ENCODE results near the gene ATE1. TPM values are rescaled to one million over a fixed set of nuclear protein-coding genes. Genes with fewer than 3 reads are reported as not detected.

Gene ATE1
- total RNA-seq, 1 experiment from 2014 or later, result 23.8 TPM

GRCh38 chr10:121787169-121787568 is 140.7 kb downstream of the ATE1 start:
- Mint-ChIP-seq H3K9me3 (no peaks in the 10 kb centered on the region), H3K4me1 (0 out of 2 replicates have a peak, but pooled peaks cover 3% of the 10 kb centered on the region), H3K27me3 (ENCODE audit: low read depth) (no peaks in the 10 kb centered on the region), H3K27ac (no peak overlapping the region), H3K36me3 (no peaks in the 10 kb centered on the region), H3K4me3 (no peak overlapping the region)
- ChIA-PET POLR2A (no interaction called here), CTCF (no interaction called here)
- ATAC-seq (no peak), DNase-seq (ENCODE audit: low spot score) (no peak)
- no peak for TF ChIP-seq FOXJ3 (CRISPR knock-in tag; IDR thresholded peaks at IDR 0.05; ENCODE audit: borderline replicate concordance)
- TF ChIP-seq, protein P1, sequence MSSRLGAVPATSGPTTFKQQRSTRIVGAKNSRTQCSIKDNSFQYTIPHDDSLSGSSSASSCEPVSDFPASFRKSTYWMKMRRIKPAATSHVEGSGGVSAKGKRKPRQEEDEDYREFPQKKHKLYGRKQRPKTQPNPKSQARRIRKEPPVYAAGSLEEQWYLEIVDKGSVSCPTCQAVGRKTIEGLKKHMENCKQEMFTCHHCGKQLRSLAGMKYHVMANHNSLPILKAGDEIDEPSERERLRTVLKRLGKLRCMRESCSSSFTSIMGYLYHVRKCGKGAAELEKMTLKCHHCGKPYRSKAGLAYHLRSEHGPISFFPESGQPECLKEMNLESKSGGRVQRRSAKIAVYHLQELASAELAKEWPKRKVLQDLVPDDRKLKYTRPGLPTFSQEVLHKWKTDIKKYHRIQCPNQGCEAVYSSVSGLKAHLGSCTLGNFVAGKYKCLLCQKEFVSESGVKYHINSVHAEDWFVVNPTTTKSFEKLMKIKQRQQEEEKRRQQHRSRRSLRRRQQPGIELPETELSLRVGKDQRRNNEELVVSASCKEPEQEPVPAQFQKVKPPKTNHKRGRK (CRISPR knock-in tag; IDR thresholded peaks at IDR 0.05; ENCODE audit: borderline replicate concordance), result no peak
- TF ChIP-seq ZNF263 (CRISPR knock-in tag; IDR thresholded peaks at IDR 0.05; ENCODE audit: low read depth), result no peak
- TF ChIP-seq TEAD1 (CRISPR knock-in tag; IDR thresholded peaks at IDR 0.05), result no peak
- no peak for TF ChIP-seq NFE2L1 (CRISPR knock-in tag; IDR thresholded peaks at IDR 0.05)
- no peak for TF ChIP-seq FOXP4 (CRISPR knock-in tag; IDR thresholded peaks at IDR 0.05)
- TF ChIP-seq, protein P2, sequence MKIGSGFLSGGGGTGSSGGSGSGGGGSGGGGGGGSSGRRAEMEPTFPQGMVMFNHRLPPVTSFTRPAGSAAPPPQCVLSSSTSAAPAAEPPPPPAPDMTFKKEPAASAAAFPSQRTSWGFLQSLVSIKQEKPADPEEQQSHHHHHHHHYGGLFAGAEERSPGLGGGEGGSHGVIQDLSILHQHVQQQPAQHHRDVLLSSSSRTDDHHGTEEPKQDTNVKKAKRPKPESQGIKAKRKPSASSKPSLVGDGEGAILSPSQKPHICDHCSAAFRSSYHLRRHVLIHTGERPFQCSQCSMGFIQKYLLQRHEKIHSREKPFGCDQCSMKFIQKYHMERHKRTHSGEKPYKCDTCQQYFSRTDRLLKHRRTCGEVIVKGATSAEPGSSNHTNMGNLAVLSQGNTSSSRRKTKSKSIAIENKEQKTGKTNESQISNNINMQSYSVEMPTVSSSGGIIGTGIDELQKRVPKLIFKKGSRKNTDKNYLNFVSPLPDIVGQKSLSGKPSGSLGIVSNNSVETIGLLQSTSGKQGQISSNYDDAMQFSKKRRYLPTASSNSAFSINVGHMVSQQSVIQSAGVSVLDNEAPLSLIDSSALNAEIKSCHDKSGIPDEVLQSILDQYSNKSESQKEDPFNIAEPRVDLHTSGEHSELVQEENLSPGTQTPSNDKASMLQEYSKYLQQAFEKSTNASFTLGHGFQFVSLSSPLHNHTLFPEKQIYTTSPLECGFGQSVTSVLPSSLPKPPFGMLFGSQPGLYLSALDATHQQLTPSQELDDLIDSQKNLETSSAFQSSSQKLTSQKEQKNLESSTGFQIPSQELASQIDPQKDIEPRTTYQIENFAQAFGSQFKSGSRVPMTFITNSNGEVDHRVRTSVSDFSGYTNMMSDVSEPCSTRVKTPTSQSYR (CRISPR knock-in tag; IDR thresholded peaks at IDR 0.05), result no peak
- no peak for TF ChIP-seq ZNF232 (CRISPR knock-in tag; IDR thresholded peaks at IDR 0.05)
- no peak for TF ChIP-seq GRHL2 (CRISPR knock-in tag; IDR thresholded peaks at IDR 0.05; ENCODE audit: insufficient replicate concordance, severe bottlenecking)

DNA sequence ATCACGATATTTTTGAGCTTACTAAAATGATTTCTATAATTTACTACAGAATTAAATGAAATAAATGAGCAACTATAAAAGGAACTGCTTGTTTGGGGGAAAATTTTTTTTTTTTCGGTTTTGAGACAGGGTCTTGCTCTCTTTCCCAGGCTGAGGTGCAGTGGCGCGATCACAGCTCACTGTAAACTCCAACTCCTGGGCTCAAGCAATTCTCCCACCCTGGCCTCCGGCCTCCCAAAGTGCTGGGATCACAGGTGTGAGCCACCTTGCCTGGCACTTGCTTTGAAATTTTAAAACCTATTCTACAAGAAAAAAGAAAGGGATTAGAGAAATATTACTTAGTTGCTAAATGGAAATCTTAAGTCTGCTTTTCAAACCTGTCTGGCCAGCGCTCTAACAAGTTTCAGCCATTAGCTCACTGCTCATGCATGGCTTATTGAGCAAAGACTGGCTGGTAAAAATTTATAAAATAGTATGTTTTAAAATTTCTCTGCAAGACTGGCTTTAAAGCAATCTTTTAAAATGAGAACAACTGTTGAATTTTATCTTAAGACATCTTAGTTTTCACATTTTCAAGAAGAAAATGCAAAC is 144.0 kb downstream of the ATE1 start:
- Mint-ChIP-seq H3K9me3 (no peaks in the 10 kb centered on the region), H3K4me3 (no peak overlapping the region), H3K27me3 (ENCODE audit: low read depth) (no peaks in the 10 kb centered on the region), H3K27ac (no peak overlapping the region), H3K4me1 (no peaks in the 10 kb centered on the region), H3K36me3 (no peaks in the 10 kb centered on the region)
- ATAC-seq, result no peak
- ChIA-PET CTCF (no interaction called here), POLR2A (no interaction called here)
- no peak for DNase-seq (ENCODE audit: low spot score)
- TF ChIP-seq, protein P3, sequence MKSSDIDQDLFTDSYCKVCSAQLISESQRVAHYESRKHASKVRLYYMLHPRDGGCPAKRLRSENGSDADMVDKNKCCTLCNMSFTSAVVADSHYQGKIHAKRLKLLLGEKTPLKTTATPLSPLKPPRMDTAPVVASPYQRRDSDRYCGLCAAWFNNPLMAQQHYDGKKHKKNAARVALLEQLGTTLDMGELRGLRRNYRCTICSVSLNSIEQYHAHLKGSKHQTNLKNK (CRISPR knock-in tag; IDR thresholded peaks at IDR 0.05), result no peak
- no peak for TF ChIP-seq AR (CRISPR knock-in tag; IDR thresholded peaks at IDR 0.05)
- no peak for TF ChIP-seq PRDM15 (CRISPR knock-in tag; IDR thresholded peaks at IDR 0.05)
- TF ChIP-seq, protein P4, sequence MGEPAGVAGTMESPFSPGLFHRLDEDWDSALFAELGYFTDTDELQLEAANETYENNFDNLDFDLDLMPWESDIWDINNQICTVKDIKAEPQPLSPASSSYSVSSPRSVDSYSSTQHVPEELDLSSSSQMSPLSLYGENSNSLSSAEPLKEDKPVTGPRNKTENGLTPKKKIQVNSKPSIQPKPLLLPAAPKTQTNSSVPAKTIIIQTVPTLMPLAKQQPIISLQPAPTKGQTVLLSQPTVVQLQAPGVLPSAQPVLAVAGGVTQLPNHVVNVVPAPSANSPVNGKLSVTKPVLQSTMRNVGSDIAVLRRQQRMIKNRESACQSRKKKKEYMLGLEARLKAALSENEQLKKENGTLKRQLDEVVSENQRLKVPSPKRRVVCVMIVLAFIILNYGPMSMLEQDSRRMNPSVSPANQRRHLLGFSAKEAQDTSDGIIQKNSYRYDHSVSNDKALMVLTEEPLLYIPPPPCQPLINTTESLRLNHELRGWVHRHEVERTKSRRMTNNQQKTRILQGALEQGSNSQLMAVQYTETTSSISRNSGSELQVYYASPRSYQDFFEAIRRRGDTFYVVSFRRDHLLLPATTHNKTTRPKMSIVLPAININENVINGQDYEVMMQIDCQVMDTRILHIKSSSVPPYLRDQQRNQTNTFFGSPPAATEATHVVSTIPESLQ (CRISPR knock-in tag; IDR thresholded peaks at IDR 0.05), result no peak
- no peak for TF ChIP-seq ZNF671 (CRISPR knock-in tag; IDR thresholded peaks at IDR 0.05)
- no peak for TF ChIP-seq NFE2L1 (CRISPR knock-in tag; IDR thresholded peaks at IDR 0.05)

Data from WTC11 (cell line).